ENCODE data around the gene TRIP13.
"Not testable (repeated sequence)": the region's sequence is repeated elsewhere in the genome, so short reads cannot be mapped to it uniquely, and the experiment has no call there.

The TRIP13 gene, protein sequence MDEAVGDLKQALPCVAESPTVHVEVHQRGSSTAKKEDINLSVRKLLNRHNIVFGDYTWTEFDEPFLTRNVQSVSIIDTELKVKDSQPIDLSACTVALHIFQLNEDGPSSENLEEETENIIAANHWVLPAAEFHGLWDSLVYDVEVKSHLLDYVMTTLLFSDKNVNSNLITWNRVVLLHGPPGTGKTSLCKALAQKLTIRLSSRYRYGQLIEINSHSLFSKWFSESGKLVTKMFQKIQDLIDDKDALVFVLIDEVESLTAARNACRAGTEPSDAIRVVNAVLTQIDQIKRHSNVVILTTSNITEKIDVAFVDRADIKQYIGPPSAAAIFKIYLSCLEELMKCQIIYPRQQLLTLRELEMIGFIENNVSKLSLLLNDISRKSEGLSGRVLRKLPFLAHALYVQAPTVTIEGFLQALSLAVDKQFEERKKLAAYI

DNA sequence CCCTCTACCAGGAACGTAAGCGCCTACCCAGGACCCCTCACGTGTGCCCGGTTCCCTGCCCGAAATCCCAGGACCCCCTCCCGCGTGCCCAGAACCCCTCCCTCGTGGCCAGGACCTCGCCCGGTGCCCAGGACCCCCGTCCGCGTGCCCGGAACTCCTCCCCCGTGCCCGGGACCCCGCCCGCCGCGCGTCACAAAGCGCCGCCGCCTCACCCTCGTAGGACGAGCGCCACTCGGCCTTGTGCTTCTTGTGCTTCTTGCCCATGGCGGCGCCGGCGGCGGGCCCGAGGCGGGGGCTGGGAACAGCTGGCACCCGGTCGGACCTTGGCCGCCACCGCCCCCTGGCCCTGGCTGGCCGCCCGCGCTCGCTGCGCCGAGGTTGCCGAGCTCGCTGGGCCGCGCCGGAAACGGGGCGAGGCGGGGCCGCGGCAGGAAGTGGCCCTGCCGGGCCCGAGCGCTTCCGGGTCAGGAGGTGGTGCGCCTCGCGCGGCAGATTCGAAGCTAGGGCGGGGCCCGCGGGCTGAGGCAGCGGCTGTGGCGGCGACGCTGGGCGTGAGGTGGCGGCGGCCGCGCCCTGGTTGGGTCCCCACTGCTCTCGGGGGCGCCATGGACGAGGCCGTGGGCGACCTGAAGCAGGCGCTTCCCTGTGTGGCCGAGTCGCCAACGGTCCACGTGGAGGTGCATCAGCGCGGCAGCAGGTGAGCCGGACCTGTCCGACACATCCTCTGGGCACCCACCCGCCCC is at the start of gene TRIP13, which contains the start of gene BRD9:
TSS of gene TRIP13 (plus strand) at position 491 of the 743 bp plus-strand sequence. CDS start at position 606, 115 bp downstream.
TSS of gene BRD9 (minus strand) at position 408 of the 743 bp plus-strand sequence. CDS start at position 264, 144 bp downstream.
- DNase-seq: peak; percentile 85

DNA sequence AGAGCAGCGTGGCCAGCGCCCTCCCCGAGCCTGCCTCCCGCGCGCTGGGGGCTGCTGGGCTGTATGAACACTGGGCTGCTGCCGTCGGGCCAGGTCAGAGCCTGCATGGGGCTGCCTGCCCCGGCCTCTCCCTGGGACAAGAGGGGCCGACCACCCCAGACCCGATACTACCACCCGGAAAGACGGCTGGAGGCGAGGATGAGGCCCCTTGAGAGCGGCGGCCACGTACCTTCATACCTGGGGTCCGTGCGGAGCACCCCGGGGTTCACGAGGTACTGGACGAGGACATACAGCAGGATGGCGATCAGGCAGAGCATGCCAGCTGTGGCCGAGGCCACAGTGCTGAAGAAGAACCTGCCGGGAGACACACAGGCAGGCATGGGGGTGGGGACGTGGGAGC is 49.3 kb upstream of the TRIP13 start:
- DNase-seq: not testable (repeated sequence)

DNA sequence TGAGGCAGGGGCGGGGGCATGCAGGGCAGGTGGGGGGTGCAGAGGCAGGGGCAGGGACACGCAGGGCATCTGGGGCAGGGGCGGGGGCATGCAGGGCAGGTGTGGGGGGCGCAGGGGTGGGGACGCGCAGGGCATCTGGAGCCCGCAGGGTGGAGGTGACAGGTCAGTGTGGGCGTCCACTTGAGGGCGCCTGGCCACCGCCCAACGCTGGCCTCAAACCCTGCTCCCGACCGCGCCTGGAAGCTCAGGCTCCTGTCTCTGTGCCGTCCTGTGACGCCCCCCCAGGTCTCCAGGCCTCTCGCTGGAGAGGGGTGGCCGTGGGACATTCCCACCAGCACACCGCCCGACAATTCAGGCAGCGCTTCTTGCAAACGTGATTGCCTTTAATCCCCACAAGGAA is 48.8 kb upstream of the TRIP13 start:
- DNase-seq: not testable (repeated sequence)

GRCh38 chr5:844426-844825 is 48.3 kb upstream of the TRIP13 start:
- DNase-seq: not testable (repeated sequence)

- DNase-seq: not testable (repeated sequence)
Measured at GRCh38 chr5:845031-845675, 47.5 kb upstream of the TRIP13 start.

- not testable (repeated sequence) for DNase-seq
Measured at GRCh38 chr5:845676-846601, 46.7 kb upstream of the TRIP13 start.

DNA sequence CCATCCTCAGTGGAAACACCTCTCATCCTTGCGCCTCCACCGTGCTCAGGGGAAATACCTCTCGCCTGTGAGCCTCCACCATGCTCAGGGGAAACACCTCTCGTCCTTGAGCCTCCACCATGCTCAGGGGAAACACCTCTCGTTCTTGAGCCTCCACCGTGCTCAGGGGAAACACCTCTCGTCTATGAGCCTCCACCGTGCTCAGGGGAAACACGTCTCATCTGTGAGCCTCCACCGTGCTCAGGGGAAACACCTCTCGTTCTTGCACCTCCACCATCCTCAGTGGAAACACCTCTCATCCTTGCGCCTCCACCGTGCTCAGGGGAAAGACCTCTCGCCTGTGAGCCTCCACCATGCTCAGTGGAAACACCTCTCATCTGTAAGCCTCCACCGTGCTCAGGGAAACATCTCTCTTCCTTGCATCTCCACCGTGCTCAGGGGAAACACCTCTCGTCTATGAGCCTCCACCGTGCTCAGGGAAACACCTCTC is 46.0 kb upstream of the TRIP13 start:
- not testable (repeated sequence) for DNase-seq

- not testable (repeated sequence) for DNase-seq
Measured at GRCh38 chr5:847212-847611, 45.5 kb upstream of the TRIP13 start.

- not testable (repeated sequence) for DNase-seq
Measured at GRCh38 chr5:847736-848135, 44.9 kb upstream of the TRIP13 start.

DNA sequence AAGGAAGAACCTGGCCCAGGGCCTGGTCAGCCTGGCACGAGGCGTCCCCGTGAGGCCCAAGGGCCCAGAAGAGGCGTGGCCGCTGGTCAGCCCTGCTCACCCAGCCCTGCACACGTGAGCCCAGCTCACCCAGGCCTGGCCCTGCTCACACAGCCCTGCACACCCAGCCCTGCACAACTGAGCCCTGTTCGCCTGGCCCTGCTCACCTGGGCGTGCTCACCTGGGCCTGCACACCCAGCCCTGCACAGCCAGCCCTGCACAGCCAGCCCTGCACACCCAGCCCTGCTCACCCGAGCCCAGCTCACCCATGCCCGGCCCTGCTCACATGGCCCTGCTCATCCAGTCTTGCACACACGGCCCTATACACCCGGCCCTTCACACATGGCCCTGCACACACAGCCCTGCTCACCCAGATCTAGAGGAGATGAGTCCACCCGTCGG is 44.0 kb upstream of the TRIP13 start:
- DNase-seq: no peak

DNA sequence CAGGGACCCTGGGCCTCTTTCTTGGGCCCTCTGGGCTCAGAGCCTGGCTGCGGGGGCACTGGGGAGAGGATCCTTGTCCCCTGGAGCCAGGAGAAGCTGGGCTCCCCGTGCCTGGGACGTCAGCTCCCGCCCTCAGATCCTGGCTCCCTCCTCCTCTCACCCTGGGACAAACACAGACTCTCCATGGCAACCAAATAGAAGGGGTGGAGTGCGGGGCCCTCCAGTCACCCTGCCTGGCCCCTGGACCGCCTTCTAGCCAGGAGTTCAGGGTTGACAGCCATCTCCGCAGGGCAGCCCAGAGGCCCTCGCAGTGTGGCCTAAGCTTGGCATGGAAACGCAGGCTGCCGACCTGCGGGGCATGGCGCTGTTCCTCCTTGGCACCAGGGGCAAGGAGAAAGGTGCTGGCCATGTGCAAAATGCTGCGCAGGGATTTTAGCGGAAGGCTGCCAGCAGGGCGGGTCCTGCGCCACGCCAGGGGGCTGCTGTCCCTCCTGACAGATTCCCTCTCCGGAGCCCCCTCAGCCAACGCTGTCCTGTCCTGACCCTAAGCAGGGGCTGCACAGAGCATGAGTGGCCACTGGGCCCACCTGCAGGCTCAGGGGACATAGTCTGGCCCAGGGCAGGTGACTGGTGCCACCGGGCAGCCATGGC is 42.9 kb upstream of the TRIP13 start:
- no peak for DNase-seq

DNA sequence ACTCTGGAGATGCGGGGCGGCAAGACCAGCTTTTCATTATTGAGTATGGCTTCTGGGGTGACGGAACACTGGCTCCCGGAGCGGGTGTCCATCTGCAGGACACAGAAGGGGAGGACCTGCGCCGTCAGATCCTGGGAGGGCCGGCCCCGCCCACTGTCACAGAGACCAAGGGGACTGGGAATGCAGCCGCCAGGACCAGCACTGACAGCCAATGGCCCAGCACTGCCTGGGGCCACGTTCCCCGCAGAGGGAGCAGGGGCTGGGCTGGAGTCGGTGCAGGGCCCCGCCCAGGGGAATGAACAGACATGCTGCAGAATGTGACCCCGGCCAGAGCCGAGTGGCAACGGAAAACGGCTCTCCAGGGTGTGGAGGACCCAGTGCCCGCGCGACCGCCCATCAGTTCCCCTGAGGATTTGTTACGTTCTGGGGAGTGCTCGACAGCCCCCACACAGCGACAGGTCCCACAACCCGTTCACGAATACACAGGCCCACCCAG is 42.1 kb upstream of the TRIP13 start, which contains the start of gene ZDHHC11:
TSS of gene ZDHHC11 (minus strand) at position 476 of the 496 bp plus-strand sequence. CDS start at position 92, 384 bp downstream.
- no peak for DNase-seq

GRCh38 chr5:851076-851475 is 41.6 kb upstream of the TRIP13 start:
- no peak for DNase-seq

- no peak for DNase-seq
Measured at GRCh38 chr5:851553-851952, 41.1 kb upstream of the TRIP13 start.

DNA sequence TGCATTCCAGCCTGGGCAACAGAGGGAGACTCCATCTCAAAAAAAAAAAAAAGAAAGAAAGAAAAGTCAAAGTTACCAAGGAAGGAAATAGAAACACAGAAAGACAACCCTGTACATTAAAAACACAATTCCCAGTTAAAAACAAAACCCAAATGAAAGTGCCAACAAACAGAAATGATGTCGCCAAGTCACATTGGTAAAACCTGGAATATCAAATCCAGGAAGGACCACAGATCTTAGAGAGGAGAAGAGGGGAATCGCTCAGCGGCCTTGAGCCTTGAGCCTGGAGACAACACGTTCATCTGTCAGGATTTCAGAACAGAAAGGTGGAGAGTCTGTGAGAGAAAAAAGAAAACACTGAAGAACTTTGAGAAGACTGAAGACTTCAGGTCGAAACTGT is 40.7 kb upstream of the TRIP13 start:
- DNase-seq: no peak

- DNase-seq: no peak
Measured at GRCh38 chr5:852431-853401, 40.0 kb upstream of the TRIP13 start.

DNA sequence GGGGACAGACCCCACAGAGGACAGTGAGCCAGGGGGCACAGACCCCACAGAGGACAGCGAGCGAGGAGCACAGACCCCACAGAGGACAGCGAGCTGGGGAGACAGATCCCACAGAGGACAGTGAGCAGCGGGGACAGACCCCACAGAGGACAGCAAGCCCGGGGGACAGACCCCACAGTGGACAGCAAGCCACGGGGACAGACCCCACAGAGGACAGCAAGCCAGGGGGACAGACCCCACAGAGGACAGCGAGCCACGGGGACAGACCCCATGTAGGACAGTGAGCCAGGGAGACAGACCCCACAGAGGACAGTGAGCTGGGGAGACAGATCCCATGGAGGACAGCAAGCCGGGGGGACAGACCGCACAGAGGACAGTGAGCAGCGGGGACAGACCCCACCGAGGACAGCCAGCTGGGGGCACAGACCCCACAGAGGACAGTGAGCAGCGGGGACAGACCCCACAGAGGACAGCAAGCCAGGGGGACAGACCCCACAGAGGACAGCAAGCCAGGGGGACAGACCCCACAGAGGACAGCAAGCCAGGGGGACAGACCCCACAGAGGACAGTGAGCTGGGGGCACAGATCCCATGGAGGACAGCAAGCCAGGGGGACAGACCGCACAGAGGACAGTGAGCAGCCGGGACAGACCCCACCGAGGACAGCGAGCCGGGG is 39.1 kb upstream of the TRIP13 start:
- DNase-seq: not testable (repeated sequence)

GRCh38 chr5:854217-854616 is 38.5 kb upstream of the TRIP13 start:
- DNase-seq: no peak
